ENCODE data around the gene TRAK1.

The TRAK1 gene

GRCh38 chr3:42265059-42265991, 174.2 kb downstream of the TRAK1 start:
- no peak for TF ChIP-seq CTCF (conservative IDR thresholded peaks at IDR 0.05)
- no peak overlapping the region for H3K27ac ChIP-seq

DNA sequence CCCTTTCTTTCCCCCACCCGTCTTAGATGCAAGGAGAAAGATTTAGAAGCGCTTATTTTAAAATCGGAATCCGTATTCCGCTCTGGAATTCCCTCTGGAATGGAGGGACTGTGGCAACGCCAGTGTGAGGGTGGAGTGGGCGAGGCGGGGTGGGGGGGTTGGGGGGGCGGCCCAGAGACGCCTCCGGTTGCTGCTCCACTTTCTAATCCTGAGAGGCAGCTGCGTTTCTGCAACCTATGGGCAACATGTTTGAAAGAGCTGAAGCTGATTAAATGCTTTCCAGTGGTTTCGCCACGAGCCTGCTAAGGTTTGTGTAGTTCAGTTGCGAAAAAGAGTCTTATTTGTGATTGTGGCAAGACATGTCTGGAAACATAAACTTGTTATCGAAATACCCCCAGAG, 174.9 kb downstream of the TRAK1 start, which contains the start of gene CCK:
Gene CCK (minus strand): TSS at position 101 of the 400 bp plus-strand sequence. CDS start 2,555 bp downstream, outside the sequence.
- H3K27ac ChIP-seq: no peak within 1 kb of the TSS
- no peak for TF ChIP-seq CTCF (conservative IDR thresholded peaks at IDR 0.05)

GRCh38 chr3:42267878-42268277, 176.7 kb downstream of the TRAK1 start:
- no peak for TF ChIP-seq CTCF (conservative IDR thresholded peaks at IDR 0.05)
- H3K27ac ChIP-seq: no peak overlapping the region

DNA sequence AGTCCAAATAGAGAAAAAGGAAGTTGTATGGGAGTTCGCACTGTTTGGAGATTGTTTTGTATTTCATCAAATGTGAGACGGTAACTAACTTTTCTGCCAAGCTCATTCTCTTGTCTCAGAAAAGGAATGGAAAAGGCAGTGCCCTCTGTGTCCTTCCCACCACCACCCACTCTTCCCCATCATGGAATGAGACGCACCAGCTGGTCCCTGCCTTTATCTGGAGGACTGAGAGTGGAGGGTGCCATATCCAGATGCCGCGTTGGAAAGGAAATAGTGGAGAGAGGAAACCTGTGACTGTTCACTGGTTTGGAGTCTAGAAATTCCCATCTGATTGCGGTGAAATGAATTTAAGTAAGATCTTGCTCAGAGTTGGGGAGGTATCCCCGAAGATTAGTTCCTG, 178.5 kb downstream of the TRAK1 start:
- H3K27ac ChIP-seq: no peak overlapping the region
- no peak for TF ChIP-seq CTCF (conservative IDR thresholded peaks at IDR 0.05)

DNA sequence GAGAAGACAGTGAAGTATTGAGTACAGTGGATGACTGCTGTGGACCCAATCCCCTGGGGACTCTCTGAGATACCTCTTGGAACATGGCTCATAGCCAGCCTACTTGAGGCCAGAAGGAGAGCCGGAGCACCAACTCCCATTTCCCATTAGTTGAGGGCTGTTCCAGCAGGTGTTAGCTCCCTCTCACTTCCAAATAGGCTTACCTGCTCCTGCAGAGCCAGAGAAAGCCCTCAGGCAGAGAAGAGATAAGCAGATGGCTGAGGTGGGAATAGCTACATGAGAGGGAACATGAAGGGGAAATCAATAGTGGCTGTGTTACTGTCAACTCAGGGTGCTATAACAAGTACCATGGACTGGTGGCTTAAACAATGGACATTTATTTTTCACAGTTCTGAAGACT, 179.4 kb downstream of the TRAK1 start:
- no peak overlapping the region for H3K27ac ChIP-seq
- TF ChIP-seq CTCF (conservative IDR thresholded peaks at IDR 0.05): no peak

DNA sequence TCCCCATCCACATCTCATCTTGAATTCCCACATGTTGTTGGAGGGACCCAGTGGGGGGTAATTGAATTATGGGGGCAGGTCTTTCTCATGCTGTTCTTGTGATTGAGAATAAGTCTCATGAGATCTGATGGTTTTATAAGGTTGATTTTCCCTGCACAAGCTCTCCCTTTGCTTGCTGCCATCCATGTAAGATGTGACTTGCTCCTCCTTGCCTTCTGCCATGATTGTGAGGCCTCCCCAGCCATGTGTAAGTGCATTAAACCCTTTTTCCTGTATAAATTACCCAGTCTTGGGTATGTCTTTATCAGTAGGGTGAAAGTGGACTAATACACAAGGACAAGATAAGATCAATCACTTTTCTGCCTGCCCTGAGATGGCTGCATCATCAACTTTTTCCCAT, 180.6 kb downstream of the TRAK1 start:
- no peak overlapping the region for H3K27ac ChIP-seq
- no peak for TF ChIP-seq CTCF (conservative IDR thresholded peaks at IDR 0.05)

DNA sequence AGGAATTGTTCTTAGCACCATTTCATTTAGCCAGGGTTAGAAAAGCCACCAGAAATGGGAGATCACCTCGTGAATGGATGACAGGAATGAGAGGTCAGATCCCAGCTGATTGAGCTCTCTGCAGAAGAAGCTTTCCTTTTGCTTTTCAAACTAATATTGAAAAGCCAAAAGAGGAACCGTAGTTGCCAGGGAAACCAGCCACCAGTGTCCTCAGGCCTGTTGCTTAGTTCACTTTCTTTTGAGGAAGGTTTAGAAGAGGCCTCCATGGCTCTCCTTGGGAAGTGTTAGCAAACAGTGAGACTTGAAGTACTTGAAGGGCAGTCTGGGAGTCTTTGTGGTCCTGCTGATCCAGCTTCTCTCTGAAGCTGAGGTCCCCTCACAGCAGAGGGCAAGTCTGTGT, 182.2 kb downstream of the TRAK1 start:
- TF ChIP-seq CTCF (conservative IDR thresholded peaks at IDR 0.05): no peak
- no peak overlapping the region for H3K27ac ChIP-seq

Data from VCaP (cell line).